ENCODE measurements around the gene DCXR. TPM values are rescaled to one million over a fixed set of nuclear protein-coding genes. Genes with fewer than 3 reads are reported as not detected.

Gene DCXR
- total RNA-seq, 1 donor from 2014 or later: 219 TPM

DNA sequence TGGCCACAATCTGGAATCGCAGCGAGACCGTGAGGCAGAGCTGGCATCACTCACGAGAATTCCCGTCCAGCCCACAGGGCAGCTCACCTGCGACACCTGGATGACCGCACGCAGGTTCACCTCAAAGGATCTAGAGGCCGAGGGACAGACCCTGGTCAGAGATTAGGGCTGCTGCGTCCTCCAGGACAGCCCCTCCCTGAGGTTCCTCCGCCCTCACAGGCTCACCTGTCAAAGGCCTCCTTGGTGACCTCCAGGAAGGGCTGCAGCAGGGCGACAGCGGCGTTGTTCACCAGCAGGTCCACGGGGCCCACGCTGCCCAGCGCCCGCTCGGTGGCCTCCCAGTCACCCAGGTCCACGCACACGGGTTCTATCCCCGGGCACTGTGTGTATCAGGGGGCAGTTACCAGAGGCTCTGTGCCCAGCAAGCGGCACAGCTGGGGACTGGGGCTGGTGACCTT, 834 bp downstream of the DCXR start:
- intact Hi-C loops (cut with micrococcal nuclease): no loop called here
- peak overlapping the region; percentile 83 for H3K4me3 ChIP-seq

DNA sequence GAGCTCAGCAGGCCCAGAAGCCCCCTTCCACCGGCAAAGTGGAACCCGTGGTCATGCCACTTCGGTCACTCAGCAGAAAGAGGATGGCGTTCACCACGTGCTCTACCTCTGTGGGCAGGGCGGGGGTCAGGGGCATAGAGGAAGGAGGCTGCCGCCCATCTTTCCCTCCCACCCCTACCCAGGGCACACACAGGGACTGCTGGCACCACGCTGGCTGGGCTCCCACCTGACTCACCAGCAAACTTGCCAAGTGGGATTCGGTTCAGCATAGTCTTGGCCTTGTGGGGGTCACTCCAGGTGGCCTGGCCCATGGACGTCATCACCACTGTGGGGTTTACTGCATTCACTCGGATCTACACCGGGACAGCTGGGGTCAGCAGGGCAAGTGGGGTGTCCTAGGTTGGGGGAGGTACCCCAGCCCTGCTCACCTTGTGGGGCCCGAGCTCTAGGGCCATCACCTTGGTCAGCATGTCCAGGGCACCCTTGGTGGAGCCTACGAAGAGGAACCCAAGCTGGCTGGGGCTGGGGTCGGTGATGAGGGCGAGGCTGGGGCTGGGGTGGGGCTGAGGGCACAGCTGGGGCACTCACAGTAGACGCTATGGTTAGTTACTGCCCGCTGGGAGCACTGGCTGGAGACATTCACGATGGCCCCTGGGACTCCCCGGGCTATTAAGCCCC, 1.4 kb downstream of the DCXR start:
- TF ChIP-seq, protein P1, sequence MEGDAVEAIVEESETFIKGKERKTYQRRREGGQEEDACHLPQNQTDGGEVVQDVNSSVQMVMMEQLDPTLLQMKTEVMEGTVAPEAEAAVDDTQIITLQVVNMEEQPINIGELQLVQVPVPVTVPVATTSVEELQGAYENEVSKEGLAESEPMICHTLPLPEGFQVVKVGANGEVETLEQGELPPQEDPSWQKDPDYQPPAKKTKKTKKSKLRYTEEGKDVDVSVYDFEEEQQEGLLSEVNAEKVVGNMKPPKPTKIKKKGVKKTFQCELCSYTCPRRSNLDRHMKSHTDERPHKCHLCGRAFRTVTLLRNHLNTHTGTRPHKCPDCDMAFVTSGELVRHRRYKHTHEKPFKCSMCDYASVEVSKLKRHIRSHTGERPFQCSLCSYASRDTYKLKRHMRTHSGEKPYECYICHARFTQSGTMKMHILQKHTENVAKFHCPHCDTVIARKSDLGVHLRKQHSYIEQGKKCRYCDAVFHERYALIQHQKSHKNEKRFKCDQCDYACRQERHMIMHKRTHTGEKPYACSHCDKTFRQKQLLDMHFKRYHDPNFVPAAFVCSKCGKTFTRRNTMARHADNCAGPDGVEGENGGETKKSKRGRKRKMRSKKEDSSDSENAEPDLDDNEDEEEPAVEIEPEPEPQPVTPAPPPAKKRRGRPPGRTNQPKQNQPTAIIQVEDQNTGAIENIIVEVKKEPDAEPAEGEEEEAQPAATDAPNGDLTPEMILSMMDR (IDR thresholded peaks at IDR 0.05; ENCODE audit: borderline replicate concordance): no peak
- H3K4me1 ChIP-seq: peaks cover 29% of the 10 kb centered on the region
- H3K27me3 ChIP-seq (ENCODE audit: low read depth): peaks cover 9% of the 10 kb centered on the region
- DNase-seq: no peak
- no peaks in the 10 kb centered on the region for H3K36me3 ChIP-seq
- peak overlapping the region; percentile 83 for H3K4me3 ChIP-seq
- no peaks in the 10 kb centered on the region for H3K9me3 ChIP-seq (replicated peaks)
- intact Hi-C loops (cut with micrococcal nuclease): no loop called here
- peak overlapping the region; percentile 96 for H3K27ac ChIP-seq (replicated peaks)

More for the DNA sequence above, 834 bp downstream of the DCXR start:
- TF ChIP-seq, protein P1 (IDR thresholded peaks at IDR 0.05; ENCODE audit: borderline replicate concordance): no peak
- H3K27me3 ChIP-seq (ENCODE audit: low read depth): peaks cover 9% of the 10 kb centered on the region
- no peaks in the 10 kb centered on the region for H3K36me3 ChIP-seq
- H3K9me3 ChIP-seq (replicated peaks): no peaks in the 10 kb centered on the region
- H3K4me1 ChIP-seq: peaks cover 28% of the 10 kb centered on the region
- H3K27ac ChIP-seq (replicated peaks): peak overlapping the region; percentile 96
- DNase-seq: no peak

DNA sequence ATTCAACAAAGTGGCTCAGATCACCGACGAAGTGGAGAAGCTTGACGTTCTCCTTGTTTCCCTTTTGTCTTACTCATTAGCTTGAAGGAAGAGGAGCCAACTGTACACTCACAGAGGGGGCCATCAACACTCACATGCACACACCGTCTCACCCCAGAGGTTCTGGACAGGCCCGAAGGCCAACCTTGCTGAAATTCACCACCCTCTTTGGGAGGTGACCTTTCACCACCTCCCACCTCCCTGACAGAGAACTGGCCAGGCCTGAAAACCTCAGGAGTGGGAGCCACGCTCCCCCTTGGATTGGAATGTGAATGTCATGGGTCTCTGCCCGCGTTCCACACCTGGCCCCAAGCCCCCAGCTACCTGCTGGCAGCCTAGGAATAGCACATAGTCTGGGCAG, 2.0 kb downstream of the DCXR start:
- Histone ChIP-seq H3K36me3 (no peaks in the 10 kb centered on the region), H3K4me3 (no peak overlapping the region), H3K27ac (replicated peaks) (no peak overlapping the region), H3K27me3 (ENCODE audit: low read depth) (peaks cover 9% of the 10 kb centered on the region), H3K9me3 (replicated peaks) (no peaks in the 10 kb centered on the region), H3K4me1 (peaks cover 36% of the 10 kb centered on the region)
- TF ChIP-seq, protein P1 (IDR thresholded peaks at IDR 0.05; ENCODE audit: borderline replicate concordance): no peak
- intact Hi-C loops (cut with micrococcal nuclease): no loop called here
- no peak for DNase-seq

DNA sequence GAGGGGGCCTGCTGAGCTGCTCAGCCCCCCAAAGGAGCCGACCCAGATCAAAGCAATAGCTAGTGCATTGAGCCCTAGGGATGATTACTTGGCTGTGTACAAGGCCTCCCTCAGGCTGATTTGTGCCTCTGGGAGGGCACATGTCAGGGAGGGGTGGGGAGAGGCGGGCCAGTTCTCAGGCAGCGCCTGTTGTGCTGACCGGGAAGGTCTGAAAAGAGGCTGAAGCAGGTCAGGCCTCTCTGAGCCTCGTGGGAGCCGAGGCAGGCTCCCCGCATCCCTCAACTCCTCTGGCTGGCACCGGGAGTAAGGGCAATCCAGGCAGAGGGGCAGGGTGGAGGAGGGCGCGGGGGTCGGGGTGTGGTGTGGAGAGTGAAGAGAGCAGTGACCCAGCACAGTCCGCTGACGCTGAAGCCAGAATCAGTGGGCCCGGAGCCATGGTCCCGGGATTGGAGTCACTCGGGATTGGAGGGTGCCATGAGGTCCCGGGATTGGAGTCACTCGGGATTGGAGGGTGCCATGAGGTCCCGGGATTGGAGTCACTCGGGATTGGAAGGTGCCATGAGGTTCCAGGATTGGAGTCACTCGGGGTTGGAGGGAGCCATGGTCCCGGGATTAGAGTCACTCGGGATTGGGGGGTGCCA, 3.0 kb downstream of the DCXR start:
- no peak overlapping the region for H3K4me3 ChIP-seq
- intact Hi-C loops (cut with micrococcal nuclease): loop anchor here (5.0 kb wide), 1 partner anchor 113 kb away; no protein-coding TSS in a partner anchor

DNA sequence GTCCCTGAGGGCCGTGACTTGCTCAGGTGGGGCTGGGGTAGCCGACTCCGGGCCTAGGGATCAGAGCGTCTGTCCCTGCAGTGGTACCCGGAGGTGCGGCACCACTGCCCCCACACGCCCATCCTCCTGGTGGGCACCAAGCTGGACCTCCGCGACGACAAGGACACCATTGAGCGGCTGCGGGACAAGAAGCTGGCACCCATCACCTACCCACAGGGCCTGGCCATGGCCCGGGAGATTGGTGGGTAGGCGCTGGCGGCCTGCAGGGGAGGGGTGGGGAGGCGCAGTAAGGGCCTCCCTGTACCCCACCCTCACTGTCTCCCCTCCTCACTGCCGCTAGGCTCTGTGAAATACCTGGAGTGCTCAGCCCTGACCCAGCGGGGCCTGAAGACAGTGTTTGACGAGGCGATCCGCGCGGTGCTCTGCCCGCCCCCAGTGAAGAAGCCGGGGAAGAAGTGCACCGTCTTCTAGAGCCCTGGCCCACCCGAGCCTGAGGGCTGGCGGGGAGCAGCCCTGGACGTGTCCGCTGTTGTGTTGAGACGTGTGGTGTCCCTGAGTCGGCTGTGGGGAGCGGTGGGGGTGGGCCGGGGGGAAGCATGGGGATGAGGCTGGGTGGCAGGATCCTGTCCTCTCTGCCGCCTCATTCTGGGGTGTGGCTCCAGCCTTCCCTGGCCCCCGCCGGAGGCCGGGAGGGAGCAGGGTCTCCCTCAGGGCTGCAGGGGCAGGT, 4.0 kb downstream of the DCXR start:
- Histone ChIP-seq H3K27me3 (ENCODE audit: low read depth) (peaks cover 9% of the 10 kb centered on the region), H3K36me3 (no peaks in the 10 kb centered on the region), H3K27ac (replicated peaks) (no peak overlapping the region), H3K4me1 (peaks cover 52% of the 10 kb centered on the region), H3K4me3 (no peak overlapping the region), H3K9me3 (replicated peaks) (no peaks in the 10 kb centered on the region)
- DNase-seq: no peak
- TF ChIP-seq, protein P1 (IDR thresholded peaks at IDR 0.05; ENCODE audit: borderline replicate concordance): no peak
- intact Hi-C loops (cut with micrococcal nuclease): loop anchor here (5.0 kb wide), 1 partner anchor 114 kb away; no protein-coding TSS in a partner anchor

More for the DNA sequence above, 3.0 kb downstream of the DCXR start:
- TF ChIP-seq, protein P1 (IDR thresholded peaks at IDR 0.05; ENCODE audit: borderline replicate concordance): no peak
- Histone ChIP-seq H3K9me3 (replicated peaks) (no peaks in the 10 kb centered on the region), H3K27ac (replicated peaks) (no peak overlapping the region), H3K4me1 (peaks cover 46% of the 10 kb centered on the region), H3K36me3 (no peaks in the 10 kb centered on the region), H3K27me3 (ENCODE audit: low read depth) (peaks cover 9% of the 10 kb centered on the region)
- no peak for DNase-seq

All from left ventricle myocardium inferior (tissue), 1 donor.